NCI-H146 treated with DMSO at 0.1 percent for 48 hours (cell line): Measurements from ENCODE around the gene XBP1.
"Not testable (repeated sequence)": the region's sequence is repeated elsewhere in the genome, so short reads cannot be mapped to it uniquely, and the experiment has no call there.

Source experiments
- DNase-seq: peaks from one replicate; lab custom pipeline; 2025; ENCODE audit not compliant: unreplicated experiment; lab: John Stamatoyannopoulos, UW

XBP1 gene

DNA sequence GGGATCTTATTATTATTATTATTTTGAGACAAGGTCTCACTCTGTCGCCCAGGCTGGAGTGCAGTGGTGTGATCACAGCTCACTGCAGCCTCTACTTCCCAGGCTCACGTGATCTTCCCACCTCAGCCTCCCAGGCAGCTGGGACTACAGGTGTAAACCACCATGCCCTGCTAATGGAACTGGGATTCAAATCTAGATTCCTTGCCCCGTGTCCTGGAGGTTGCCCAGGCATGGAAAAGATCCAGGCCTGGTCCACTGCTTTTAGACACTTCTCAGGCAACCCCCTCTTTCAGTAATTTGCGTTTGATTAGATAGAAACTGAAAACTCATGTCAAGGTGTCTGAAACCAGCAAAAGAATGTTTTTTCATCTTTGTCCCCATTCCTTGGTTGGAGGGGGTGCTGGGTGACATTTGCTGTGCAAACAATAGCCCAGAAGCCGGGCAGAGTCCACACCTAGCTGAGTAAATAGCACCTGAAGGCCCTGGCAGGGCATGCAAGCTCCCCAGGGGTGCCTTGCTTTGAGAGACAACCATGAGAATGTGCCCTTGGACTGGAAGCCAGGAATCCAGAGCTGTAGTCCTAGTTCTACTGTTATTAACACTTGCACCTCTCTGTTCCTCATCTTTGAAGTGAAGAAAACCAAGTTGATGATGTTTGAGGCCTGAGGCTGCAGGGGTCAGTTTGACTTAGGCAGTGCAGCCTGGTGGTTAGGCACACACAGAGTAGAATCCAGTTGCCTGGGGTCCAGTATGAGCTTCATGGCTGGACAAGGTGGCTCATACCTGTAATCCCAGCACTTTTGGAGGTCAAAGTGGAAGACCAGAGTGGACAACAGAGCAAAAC, 19.1 kb upstream of the XBP1 start:
- DNase-seq: peak; percentile 26

DNA sequence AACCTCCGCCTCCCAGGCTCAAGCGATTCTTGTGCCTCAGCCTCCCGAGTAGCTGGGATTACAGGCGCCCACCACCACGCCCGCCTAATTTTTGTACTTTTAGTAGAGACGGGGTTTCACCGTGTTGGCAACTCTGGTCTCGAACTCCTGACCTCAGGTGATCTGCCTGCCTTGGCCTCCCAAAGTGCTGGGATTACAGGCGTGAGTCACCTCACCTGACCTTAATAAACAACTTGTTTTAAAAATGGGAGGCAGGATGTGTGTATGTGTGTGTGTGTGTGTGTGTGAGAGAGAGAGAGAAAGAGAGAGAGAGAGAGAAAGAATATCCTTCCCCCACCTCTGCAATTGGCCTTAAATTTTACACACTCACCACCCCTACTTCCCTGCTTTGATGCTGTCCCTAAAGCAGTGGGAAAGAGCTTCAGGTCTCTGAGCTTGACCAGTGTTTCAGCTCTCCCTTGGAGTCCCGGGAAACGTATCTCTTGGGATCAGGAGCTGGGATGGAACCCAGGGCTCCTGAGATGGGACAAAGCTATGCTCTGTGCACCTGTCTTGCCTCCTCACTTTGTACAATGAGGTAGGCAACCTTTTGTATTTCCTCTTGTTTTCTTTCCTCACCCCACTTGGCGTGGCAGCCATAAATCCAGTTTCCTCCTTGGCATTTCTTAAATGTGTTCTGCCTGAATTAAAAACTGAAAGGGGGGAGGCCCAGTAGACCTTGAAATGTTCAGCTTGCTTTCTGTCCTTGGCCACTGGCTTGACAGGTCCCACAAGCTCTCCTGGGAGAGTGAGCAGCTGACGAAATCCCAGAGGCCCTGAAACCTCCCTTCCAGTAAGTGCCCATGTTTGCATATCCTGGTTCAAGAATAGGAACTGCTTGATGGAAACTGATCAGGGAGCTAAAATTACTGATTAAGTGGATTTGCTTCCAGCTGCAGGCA, 17.8 kb upstream of the XBP1 start:
- no peak for DNase-seq

DNA sequence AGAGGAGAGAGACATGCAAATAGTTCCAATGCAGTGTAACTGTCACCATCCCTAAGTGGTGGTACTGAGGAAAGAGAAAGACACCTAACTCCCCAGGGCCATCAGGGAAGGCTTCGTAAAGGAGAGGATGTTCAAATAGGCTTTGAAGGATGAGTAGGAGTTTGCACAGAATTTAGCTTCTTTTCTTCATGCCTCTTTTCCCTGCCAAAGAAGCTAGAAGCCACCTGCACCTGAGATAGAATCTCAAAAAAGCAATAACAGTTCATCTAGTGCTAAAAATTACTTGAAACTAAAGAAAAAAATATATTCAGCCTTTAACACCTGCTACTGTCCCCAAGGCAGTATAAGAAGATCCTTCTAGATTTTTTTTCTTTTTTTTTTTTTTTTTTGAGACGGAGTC, 16.7 kb upstream of the XBP1 start:
- no peak for DNase-seq

DNA sequence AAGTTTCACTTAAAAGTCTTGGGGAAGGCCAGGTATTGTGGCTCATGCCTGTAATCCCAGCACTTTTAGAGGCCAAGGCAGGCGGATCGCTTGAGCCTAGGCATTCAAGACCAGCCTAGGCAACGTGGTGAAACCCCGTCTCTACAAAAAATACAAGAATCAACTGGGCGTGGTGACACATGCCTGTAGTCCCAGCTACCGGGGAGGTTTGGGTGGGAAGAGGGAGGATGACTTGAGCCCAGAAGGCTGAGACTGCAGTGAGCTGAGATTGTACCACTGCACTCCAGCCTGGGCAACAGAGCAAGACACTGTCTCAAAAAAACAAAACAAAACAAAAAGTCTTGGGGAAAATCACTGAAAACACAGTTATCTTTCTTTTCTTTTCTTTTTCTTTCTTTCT, 15.4 kb upstream of the XBP1 start:
- no peak for DNase-seq

DNA sequence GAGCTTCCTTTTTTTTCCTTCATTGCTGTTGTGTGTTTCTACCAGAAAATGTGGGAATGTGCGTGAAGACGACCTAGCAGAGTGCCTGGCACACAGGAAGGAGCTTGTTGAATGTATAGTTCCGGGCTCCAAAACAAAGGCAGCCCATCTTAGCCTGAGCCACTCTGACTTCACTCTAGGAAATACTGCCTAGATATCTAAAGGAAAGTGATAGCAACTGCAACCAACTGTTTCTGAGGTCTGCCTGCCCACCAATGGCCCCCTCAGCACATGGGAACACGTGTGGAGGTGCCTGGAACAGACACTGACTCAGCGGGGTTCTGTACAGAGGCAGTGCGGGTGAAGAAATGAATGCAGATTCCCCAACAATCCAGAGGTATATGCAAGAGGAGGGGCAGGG, 14.7 kb upstream of the XBP1 start:
- no peak for DNase-seq

DNA sequence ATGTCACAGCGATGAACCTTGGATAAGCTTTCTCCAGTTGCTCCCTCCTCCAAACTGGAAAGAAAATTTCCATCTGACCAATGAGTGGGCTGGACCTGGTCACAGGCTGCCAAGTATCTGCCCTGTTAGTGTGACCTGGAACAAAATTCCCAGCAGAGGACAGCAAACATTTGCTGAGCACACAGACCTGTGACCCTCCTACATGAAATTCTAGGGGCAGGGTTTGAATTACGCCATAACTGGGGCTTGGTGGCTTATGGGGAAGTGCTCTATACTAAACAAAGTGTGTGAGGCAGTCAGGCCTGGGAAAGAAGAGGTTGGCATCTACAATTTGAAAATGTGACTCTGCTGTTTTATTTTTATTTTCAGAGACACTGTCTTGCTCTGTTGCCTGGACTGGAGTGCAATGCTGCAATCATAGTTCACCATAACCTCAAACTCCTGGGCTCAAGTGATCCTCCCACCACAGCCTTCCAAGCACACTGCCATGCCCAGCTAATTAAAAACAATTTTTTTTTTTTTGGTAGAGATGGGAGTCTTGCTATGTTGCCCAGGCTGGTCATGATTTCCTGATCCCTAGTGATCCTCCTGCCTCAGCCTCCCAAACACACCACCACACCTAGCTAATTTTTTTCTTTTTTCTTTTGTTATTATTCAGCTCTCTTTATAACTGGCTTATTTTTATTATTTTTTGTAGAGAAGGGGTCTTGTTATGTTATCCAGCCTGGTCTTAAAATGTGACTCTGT, 13.6 kb upstream of the XBP1 start:
- DNase-seq: no peak

DNA sequence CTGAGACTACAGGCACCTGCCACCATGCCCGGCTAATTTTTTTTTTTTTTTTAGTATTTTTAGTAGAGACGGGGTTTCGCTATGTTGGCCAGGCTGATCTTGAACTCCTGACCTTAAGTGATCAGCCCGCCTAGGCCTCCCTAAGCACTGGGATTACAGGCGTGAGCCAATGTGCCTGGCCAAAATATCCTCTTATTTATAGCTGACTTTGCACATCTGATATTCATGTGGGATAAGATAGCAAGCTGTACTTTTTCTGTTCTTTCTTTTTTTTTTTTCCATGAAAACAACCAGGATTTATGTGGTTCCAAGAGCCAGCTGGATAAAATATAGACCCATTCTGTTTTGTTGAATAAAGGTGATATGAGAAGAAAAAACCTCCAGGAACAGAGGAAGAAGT, 12.1 kb upstream of the XBP1 start:
- no peak for DNase-seq

DNA sequence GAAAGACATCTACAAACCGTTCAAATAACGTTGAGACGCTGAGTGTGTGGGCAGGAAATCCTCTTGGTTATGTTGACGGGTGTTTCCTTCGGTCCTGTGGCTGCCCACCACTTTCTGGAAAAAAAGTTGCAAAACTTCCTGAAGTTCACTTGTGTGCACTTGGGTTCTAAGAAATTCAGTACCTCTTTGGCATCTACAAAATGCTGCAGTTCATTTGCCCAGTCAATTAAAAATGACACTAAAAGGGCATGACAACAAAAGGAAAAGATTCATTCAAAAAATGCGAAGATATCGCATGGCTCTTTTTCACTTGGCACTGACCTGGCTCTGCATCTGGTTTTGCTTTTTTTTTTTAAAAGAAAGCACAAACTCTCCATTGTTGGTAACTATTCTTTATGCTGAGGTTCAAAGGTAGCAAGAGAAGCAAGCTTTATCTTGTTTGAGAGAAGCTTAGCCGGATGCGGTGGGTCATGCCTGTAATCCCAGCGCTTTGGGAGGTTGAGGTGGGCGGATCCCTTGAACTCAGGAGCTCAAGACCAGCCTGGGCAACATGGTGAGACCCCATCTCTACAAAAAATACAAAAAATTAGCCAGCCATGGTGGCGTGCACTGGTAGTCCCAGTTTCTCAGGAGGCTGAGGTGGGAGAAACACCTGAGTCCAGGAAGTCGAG, 10.6 kb upstream of the XBP1 start:
- DNase-seq: no peak

DNA sequence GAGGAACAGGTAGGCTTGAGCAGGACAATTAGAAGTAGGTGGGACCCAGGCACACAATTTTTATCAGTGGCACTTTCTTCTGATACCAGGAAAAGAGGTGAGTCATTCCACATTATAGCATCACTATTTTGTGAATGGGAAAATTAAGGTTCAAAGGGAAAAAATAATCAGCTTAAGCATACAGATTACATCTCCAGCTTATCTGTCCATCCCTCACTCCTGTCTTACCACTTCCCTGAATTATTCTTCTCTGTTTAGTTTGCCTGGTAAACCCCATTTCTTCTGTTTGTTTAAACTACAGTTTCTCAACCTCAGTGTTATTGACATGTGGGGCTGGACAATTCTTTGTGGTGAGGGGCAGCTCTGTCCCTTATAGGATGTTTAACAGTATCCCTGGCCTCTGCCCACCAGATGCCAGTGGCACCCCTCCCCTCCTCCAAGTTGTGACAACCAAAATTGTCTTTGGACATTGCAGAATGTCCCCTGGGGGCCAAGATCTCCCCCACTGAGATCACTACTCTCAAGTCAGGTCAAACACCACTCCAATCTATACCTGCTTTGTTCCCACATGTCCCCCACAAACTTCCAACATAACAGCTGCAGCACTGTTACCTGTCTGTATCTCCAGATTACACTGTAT, 8.5 kb upstream of the XBP1 start:
- DNase-seq: no peak

DNA sequence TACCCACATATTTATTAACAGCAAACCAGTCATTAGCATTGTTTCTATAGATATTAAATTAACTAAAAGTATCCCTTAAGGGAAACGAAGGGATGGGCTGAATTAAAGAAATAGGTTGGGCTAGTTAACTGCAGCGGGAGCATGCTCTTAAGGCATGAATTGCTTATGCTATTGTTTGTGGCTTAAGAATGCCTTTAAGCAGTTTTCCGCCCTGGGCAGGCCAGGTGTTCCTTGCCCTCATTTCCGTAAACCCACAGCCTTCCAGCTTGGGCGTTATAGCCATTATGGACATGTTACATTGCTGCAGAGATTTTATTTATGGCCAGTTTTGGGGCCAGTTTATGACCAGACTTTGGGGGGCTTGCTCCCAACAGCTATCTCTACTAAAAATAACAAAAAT, 5.1 kb upstream of the XBP1 start:
- DNase-seq: not testable (repeated sequence)

DNA sequence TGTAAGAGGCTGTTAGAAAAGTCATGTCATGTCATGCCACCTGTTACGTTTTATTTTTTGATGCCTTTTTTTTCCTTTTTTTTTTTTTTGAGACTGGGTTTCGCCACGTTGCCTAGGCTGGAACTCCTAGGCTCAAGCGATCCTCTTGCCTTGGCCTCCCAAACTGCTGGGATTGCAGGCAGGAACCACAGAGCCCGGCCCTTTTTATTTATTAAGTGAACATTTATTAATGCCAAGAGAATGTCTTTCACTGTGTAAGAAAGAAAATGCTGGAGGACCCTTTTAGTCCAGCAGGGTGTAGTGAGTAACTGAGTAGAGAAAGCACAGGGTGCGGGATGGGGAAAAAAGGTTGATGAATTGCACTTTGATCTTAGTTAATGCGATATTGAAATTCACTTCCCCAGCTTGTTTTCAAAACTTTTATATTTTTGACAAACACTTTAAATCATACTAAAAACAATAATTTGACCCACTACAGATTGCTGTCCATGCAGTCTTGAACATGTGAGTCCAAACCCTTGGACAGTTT, 2.3 kb upstream of the XBP1 start:
- no peak for DNase-seq

DNA sequence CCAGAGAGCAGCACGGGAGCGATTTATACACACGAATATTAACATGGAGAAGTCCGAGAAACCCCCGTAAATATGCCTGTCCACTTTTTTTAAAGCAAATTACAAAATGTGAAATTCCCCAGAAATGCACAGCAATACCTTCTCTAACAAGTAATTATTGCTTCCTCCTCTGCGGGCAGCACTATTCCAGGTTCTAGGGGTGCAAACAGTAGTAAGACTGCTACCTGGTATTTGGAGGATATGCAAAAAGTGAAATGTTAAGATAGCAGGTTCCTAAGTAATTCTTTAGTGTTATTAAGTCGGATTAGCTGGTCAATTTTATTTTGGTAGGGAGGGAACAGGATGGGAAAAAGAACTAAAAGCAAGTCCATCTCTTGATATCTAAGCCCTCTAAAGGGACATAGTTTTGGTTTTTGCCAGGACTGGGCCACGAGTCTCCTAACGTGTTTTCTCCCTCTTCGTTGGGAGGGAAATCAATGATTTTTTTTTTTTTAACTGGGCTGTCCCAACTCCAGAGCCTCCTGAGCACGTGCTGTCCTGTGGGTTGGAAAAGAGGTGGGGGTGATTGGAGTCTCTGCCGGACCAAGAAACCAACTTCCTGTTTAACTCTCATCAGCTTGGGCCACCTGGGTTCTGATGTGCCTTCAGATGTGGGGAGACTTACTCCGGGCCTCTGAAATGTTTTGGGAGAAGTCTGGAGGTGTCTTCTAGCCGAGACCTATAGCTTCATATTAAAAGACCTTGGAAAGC, 1.7 kb upstream of the XBP1 start:
- no peak for DNase-seq

DNA sequence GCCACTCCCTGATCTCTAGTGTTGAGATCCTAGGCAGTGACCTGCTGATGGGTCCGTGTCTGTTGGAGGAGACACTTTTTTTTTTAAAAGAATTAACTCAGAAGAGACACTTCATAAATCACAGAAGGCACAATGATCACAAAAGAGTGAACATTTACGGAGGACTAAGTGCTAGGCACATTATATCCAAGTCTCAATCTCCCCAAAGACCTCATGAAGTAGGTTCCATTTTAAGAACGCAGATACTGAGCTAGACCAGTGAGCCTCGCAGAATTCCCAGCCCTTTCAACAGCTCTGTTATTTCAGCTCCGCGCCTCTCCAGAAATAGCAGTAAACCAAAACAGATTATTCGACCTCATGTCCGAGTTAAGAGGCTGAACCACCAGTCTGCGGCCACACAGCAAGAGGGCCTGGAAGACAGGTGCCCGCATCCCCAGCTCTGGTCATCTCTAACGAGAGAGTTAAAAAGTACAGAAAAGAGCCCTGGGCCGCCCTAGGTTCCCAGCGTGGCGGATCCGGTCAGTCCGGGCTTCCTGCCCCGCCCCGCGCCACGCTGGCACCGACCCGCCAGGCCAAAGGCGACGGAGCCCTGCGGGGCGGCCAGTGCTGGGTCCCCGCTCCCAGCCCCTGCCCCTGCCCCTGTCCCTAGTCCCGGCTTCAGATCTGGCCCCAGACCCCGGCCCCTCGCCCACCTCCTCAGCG, 612 bp downstream of the XBP1 start:
- DNase-seq: no peak

DNA sequence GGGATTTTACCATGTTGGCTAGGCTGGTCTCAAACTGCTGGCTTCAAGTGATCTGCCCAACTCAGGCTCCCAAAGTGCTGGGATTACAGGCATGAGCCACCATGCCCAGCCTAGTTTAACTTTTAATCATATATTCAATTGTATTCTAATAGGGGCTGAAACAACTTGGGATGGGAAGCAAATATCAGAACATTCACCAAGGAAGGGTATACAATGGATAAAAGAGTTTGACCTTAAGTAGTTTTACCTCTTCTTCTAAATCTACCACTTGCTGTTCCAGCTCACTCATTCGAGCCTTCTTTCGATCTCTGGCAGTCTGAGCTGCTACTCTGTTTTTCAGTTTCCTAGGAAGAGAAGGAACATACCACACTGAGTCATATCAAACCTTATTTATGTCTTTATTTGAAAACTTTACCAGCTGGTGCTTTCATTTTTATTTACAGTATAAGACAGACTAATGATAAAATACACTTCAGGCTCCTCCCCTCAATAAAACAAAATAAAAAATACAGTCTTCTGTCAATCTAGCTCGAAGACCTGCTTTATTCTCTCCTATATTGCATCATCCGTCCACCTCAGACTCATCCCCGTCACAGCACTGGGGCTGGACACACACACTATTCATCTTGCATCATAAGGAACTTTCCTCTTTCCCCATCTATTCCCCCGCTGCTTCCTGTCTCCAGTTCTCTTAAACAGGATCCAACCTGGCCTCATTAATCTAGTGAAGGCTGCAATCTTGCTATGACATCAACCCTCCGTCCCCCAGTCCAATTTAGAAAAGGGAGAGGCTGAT, 1.4 kb downstream of the XBP1 start:
- peak; percentile 24 for DNase-seq

DNA sequence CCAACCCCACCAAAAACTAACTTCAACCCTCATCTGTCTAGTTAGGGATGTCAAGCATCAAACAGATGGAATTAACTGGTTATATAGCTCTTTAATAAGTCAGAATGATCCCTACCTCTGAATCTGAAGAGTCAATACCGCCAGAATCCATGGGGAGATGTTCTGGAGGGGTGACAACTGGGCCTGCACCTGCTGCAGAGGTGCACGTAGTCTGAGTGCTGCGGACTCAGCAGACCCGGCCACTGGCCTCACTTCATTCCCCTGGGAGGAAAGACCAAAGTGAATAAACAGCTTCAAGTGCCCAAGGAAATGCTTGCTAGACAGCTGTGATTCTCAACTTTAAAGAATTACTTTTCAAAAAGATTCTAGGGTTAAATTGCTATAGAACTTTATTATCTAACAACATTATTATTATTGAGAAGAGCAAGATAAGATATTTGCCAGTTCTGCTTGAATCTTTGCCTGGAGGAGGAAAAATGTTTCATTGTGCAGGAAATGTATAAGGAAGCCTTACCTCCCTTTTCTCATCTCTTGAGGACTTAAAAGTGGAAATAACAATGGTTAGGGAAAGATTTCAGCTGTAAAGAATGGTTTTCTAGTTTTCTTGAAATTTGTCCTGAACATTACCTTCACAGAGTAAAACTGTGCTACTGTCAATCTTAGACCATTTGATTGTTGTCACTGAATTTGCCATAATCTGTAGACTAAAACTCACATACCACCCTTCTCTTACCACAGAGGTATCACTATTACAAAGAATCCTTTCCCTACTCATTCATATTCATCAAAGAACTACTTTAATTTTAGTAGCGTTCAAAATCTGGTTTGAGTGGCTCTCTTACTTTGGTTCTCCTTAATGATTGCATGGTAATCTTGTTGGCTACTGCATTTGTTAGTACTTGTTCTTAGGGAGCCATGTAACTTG, 4.2 kb downstream of the XBP1 start:
- DNase-seq: no peak

DNA sequence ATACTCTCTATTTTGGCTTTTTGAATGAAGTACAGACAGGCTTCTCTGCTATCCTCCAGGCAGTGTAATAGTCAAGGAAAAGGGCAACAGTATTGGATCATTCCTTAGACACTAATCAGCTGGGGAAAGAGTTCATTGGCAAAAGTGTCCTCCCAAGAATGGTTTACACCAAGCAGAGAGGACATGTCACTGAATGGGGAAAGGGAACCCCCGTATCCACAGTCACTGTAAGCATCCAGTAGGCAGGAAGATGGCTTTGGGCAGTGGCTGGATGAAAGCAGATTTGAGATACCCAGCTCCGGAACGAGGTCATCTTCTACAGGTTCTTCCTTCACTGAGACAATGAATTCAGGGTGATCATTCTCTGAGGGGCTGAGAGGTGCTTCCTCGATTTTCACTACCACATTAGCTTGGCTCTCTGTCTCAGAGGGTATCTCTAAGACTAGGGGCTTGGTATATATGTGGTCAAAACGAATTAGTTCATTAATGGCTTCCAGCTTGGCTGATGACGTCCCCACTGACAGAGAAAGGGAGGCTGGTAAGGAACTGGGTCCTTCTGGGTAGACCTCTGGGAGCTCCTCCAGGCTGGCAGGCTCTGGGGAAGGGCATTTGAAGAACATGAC, 5.2 kb downstream of the XBP1 start:
- no peak for DNase-seq
